Left ventricle myocardium superior (tissue), 1 donor: Measurements from ENCODE around the gene LYRM9. TPM values are rescaled to one million over a fixed set of nuclear protein-coding genes. Genes with fewer than 3 reads are reported as not detected.
"Not testable (repeated sequence)": the region's sequence is repeated elsewhere in the genome, so short reads cannot be mapped to it uniquely, and the experiment has no call there.

Source experiments
- ATAC-seq: fragments of 200-7000 bp; cut with Tn5 transposase; one replicate; pipeline ENCODE4 v1.9.1; 2020; ENCODE audit warnings: mild to moderate bottlenecking, moderate library complexity
- DNase-seq: peaks from one replicate; pipeline ENCODE4 v3.0.0-alpha.2; 2020
- intact Hi-C: fragments of 100-400 bp; cut with micrococcal nuclease; formaldehyde crosslinking; loops from one replicate; pipeline ENCODE4 v1.11.0; 2022
- total RNA-seq: library from RNA; stranded (reverse); fragmentation: NEBNext Ultra II Directional; extraction: Animal tissue kit (Norgen Biotek cat#: 25700); gene quantifications from one replicate; pipeline ENCODE4 v1.2.1, GENCODE V29; 2021
- donor health status: DM: no; HTN: yes; CAD: no; lungs with severe emphysema.

The LYRM9 gene
- total RNA-seq, 1 donor from 2014 or later = 7.0 TPM

DNA sequence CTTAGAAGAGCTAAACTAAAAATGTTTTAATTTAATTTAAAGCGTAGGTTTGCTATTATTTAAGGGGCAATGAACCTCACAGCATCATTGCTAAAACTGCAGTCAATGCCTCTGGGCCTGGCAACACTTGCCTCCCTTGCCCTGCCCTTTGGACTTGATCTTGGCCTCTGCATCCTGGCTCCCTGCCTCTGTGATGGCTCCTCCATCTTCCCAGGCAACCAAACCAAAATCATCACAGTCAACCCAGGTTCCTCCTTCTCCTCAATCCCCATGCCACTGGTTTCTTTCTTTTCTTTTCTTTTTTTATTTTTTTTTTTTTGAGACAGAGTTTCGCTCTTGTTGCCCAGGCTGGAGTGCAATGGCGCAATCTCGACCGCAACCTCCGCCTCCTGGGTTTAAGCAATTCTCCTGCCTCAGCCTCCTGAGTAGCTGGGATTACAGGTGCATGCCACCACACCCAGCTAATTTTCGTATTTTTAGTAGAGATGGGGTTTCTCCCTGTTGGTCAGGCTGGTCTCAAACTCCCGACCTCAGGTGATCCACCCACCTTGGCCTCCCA, 6.7 kb downstream of the LYRM9 start:
- intact Hi-C loops, DNase-seq, ATAC-seq: not testable (repeated sequence)

- no peak for DNase-seq
- intact Hi-C loops = no loop called here
- peak; percentile 45 for ATAC-seq
Measured at GRCh38 chr17:27882162-27882840, 10.9 kb downstream of the LYRM9 start.

DNA sequence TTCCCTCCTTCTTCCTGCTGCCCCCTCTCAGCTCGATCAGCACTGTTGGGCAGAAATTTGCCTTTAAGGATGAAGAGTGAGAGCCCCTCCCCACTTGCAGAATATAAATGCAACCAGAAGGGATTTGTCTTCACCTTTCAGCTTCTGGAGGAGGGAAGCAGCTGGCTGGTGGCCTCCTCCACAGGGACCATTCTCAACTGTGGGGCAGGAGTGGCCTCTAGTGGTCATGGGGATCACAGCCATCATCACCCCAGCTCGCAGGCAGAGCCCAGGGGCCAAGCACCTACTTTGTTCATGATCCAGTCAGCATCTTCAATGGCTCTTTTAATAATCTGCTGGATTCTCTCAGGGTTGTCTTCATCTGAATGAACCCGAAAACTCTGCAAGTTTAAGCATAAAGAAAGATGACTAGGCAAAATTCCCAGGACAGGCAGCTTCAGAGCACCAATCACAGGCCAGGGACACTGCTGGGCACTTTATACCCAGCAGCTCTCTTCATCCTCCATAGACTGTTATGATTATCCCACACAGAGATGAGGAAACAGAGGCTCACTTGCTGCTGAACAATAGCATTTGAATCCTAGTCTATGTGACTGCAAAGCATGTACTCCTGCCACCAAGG, 13.1 kb downstream of the LYRM9 start:
- intact Hi-C loops = loop anchor here (2.0 kb wide), 1 partner anchor 75 kb away; no protein-coding TSS in a partner anchor
- peak; percentile 79 for DNase-seq
- ATAC-seq = peak; percentile 96

DNA sequence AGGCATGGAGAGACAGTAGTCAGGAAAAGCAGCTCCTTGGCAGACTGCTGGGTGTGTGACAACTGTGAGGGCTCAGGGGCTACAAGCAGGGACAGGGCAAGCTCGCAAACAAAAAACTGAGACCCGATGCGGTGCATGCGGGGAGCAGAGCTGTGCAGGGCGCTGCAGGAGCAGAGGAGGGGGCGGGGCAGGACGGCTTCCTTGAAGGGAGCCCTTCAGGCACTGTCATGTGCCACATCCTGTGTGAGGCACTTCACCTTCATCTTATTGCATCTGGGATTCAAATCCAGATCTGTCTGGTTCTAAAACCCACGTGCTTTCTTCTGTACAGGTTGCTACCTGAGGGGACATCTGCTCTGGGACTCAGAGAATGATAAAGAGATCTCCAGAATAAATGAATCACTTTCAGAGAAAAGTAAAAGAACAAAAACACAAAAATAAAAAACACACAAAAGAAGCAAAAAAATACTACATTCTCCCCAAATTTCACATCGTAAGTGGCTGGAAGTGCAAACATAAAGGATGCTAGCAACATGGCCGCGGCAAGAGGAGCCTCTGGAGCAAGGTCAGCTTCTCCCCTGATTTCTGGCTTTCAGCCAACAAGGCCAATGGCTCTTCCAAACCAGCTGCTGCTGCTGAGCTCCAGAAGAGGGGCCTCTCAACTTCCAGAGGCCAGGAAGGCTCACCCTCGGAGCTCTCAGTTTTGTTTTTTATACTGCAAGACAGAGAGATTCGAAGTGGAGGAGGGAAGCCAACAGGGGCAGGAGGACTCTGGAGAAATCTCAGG, 14.2 kb downstream of the LYRM9 start:
- DNase-seq = no peak
- peak; percentile 20 for ATAC-seq
- intact Hi-C loops = no loop called here

GRCh38 chr17:27873746-27874145, 19.4 kb downstream of the LYRM9 start:
- ATAC-seq = no peak
- intact Hi-C loops = no loop called here
- no peak for DNase-seq

- ATAC-seq (no peak), DNase-seq (no peak)
- intact Hi-C loops = no loop called here
Measured at GRCh38 chr17:27873211-27873610, 20.0 kb downstream of the LYRM9 start.

DNA sequence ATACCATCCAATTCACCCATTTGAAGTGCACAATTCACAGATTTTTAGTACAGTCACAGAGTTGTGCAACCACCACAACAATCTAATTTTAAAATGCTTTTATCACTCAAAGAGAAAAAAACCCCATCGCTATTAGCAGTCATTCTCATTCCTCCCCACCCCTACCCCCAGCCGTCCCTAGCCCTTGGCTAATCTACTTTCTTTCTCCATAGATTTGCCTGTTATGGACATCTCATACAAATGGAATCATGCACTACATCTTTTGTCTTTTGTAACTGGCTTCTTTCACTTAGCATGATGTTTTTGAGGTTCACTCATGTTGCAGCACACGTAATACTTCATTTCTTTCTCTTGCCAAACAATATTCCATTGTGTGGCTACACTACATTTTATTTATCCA, 20.4 kb downstream of the LYRM9 start:
- DNase-seq (no peak), ATAC-seq (no peak)
- intact Hi-C loops = no loop called here

DNA sequence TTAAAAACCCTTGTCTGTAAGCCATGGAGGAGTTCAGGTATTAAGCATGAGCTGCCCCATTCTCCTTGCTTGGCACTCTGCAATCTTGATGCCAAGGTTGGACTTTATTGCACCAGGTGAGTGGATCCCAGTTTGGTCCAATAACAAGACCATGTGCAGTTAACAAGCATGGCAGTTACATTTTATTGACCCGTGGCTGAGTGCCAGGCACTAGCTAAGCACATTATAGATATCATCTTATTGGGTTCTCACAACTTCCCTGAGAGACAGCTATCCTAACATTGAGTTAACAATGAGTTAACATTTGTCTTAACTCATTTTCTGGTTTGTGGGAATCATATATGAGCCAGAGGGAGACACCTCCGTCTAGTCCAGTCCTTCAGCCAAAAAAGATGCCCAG, 21.8 kb downstream of the LYRM9 start:
- no peak for DNase-seq
- no peak for ATAC-seq
- intact Hi-C loops = no loop called here

DNA sequence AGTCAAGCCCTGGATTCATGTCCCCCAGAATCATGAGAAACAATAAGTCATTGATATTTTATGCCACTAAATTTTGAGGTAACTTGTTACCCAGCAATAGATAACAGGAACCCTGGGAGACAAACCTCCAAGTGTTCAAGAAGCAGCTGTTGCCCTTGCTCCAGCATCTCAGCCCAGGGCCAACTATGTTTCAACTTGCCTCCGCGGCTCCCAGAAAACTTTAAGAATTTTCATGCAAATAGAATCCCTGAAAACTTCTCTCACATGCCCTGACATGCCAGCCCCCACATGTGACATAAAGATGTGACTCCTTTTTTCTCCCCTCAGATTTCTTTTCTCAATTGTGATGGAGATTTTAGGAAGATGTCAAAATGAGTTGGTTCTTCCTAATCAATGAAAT, 22.8 kb downstream of the LYRM9 start:
- intact Hi-C loops = no loop called here

DNA sequence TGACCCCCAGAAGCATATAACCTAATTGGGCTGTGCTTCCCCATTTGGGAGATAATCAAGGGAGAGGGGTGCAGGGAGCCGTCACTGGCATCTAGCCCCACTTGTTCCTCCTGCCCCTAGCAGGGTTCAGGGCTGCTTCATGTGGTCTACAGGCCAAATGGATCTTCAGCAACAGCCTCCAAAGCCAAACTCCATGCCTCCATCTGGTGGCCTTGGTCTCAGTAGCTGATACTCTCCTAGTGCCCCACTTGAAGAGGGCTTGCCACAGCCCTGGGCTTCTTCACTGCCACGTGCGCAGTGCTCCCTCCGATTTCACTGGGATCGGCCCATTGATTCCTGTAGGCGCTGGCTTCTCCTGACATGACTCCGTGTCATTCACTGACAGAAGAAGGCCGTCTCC, 24.6 kb downstream of the LYRM9 start:
- intact Hi-C loops = no loop called here
- DNase-seq (no peak), ATAC-seq (no peak)

More for the DNA sequence above, 22.8 kb downstream of the LYRM9 start:
- ATAC-seq (no peak), DNase-seq (no peak)

- intact Hi-C loops = no loop called here
- no peak for ATAC-seq
- DNase-seq = no peak
Measured at GRCh38 chr17:27862840-27863239, 30.3 kb downstream of the LYRM9 start.

- DNase-seq = no peak
- no peak for ATAC-seq
- intact Hi-C loops = no loop called here
Measured at GRCh38 chr17:27862004-27862403, 31.2 kb downstream of the LYRM9 start.

DNA sequence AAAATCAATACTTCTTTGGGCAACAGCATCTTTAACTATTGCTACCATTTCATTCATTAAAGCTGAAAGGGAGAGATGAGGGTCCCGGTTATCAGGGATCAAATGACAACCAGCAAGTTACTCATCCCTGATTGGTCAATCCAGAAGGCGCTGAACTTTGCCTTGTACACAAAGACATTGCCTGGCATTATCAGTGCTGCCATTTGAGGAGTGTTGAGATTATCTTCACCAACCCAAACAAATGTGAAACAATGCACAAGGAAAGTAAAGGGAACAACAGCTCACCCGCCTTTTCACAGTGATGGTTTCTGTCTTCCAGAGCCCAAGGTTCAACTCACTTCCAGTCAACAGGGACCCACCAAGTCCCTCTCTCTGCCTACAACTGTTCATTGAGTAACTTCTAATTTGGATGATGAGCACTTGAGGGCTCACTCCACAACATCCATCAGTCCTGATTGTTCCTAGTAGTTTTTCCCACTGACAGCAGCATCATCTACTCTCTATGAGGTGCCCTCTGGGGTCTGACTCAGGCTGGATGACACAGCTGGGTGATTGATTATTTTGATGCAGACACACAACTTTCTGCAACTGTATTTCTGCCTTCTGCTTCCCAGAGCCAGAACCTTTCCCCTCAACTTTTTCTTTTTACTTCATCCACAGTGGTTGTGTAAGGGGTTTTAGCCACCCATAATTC, 32.0 kb downstream of the LYRM9 start:
- ATAC-seq = no peak
- DNase-seq = no peak
- intact Hi-C loops = no loop called here

- no peak for DNase-seq
- ATAC-seq = no peak
- intact Hi-C loops = no loop called here
Measured at GRCh38 chr17:27858621-27859305, 34.4 kb downstream of the LYRM9 start.

GRCh38 chr17:27856676-27857432, 36.3 kb downstream of the LYRM9 start:
- intact Hi-C loops = no loop called here
- no peak for DNase-seq

GRCh38 chr17:27855454-27855853, 37.7 kb downstream of the LYRM9 start:
- ATAC-seq (no peak), DNase-seq (no peak)
- intact Hi-C loops = no loop called here

More at GRCh38 chr17:27856676-27857432, 36.3 kb downstream of the LYRM9 start:
- ATAC-seq = no peak

DNA sequence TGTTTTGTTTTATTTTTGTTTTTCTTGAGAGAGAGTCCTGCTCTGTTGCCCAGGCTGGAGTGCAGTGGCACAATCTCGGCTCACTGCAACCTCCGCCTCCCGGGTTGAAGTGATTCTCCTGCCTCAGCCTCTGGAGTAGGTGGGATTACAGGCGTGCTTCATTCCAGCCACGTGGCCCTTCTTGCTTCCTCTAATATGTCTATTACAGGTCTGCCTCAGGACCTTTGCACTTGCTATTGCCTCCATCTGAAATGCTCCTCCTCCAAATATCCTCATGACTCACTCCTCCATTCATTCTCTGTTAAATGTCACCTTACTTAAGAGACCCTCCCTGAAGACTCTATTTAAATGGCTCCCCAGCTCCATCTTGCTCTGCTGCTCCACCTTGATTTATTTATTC, 39.0 kb downstream of the LYRM9 start:
- ATAC-seq (no peak), DNase-seq (no peak)
- intact Hi-C loops = no loop called here

DNA sequence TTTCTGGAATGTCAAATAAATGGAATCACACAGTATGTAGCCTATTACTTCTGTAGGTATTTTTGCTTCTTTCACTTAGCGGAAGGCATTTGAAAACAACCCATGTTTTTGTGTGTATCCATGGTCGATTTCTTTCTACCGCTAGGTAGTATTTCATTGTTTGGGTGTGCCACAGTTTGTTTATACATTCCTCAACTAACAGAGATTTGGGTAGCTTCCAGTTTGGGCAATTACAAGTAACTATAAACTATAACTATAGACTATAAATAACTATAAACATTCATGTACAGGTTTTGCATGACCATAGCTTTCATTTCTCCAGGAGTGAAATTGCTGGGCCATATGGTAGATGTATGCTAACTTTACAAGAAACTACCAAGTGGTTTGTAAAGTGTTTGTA, 40.1 kb downstream of the LYRM9 start:
- intact Hi-C loops = no loop called here
- ATAC-seq = no peak
- no peak for DNase-seq
